ENCODE measurements around the gene ATAD5.

- TF ChIP-seq, protein P1, sequence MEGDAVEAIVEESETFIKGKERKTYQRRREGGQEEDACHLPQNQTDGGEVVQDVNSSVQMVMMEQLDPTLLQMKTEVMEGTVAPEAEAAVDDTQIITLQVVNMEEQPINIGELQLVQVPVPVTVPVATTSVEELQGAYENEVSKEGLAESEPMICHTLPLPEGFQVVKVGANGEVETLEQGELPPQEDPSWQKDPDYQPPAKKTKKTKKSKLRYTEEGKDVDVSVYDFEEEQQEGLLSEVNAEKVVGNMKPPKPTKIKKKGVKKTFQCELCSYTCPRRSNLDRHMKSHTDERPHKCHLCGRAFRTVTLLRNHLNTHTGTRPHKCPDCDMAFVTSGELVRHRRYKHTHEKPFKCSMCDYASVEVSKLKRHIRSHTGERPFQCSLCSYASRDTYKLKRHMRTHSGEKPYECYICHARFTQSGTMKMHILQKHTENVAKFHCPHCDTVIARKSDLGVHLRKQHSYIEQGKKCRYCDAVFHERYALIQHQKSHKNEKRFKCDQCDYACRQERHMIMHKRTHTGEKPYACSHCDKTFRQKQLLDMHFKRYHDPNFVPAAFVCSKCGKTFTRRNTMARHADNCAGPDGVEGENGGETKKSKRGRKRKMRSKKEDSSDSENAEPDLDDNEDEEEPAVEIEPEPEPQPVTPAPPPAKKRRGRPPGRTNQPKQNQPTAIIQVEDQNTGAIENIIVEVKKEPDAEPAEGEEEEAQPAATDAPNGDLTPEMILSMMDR (conservative IDR thresholded peaks at IDR 0.05; ENCODE audit: low read depth, low read length), result no peak
- TF ChIP-seq SMC3 (IDR thresholded peaks at IDR 0.05; ENCODE audit: low read depth, low read length), result no peak
Observed at GRCh38 chr17:30824002-30824355, 7.8 kb upstream of the ATAD5 start.
